Activated T-cell treated with anti-CD3 and anti-CD28 coated beads, Interleukin-2, amount 50 U/mL, for 24 hours (primary cell): ENCODE data around the gene ANKRD44.

Experiments used
- DNase-seq: peaks from one replicate; pipeline ENCODE4 v3.0.0-alpha.2; 2020
- H3K27ac Mint-ChIP-seq: 2 replicates; pipeline ENCODE4 v1.8.0; 2020; ENCODE audit warnings: mild to moderate bottlenecking, mixed read lengths
- H3K27me3 Mint-ChIP-seq: 2 replicates; pipeline ENCODE4 v1.8.0; 2020; ENCODE audit warnings: mixed read lengths
- H3K36me3 Mint-ChIP-seq: 2 replicates; pipeline ENCODE4 v1.8.0; 2020; ENCODE audit warnings: low read depth, mixed read lengths
- H3K4me1 Mint-ChIP-seq: 2 replicates; pipeline ENCODE4 v1.8.0; 2020; ENCODE audit warnings: low read depth, mixed read lengths
- H3K4me3 Mint-ChIP-seq: 2 replicates; pipeline ENCODE4 v1.8.0; 2020; ENCODE audit warnings: mild to moderate bottlenecking, moderate library complexity, mixed read lengths
- H3K9me3 Mint-ChIP-seq: 2 replicates; pipeline ENCODE4 v1.8.0; 2020; ENCODE audit warnings: mixed read lengths

ANKRD44 gene

DNA sequence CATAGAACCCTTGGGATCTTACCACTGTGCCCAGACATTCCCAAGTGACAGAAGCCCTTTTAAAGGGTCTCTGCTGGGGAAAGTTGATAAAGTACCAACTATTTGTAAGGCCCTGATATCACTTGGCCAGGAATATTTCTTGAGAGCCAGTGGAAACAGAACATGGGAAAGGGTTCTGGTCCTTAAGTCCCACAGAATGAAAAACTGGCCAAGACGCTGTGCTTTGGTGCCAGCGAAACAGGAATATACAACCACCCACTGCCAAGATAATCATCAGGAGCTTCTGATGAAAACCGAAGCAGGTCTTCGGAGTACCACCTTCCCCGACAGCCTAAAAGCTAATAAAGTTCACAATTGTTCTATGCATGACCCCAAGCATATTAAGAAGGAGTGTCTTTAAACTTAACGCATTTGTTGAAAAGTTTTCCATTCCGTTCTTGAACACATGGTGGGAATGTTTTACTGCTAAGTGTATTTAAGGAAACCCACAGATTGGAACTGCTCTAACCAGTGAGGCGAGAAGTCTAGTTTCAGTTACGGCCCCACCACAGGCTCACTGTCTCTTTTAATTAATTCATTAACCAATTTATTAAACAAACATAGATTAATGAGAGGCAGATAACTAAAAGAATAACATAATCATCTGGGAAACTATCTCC lies 152.6 kb downstream of the ANKRD44 start:
- H3K4me1 Mint-ChIP-seq, result peaks cover 89% of the 10 kb centered on the region
- no peak overlapping the region for H3K4me3 Mint-ChIP-seq
- H3K27ac Mint-ChIP-seq, result peak overlapping the region; percentile 96
- H3K9me3 Mint-ChIP-seq, result peaks cover 5% of the 10 kb centered on the region
- H3K36me3 Mint-ChIP-seq, result peaks cover 38% of the 10 kb centered on the region
- H3K27me3 Mint-ChIP-seq, result no peaks in the 10 kb centered on the region
- DNase-seq, result no peak

- no peak for DNase-seq
- Mint-ChIP-seq H3K36me3 (peaks cover 38% of the 10 kb centered on the region), H3K4me1 (peaks cover 89% of the 10 kb centered on the region), H3K27ac (peak overlapping the region; percentile 71), H3K27me3 (no peaks in the 10 kb centered on the region), H3K4me3 (no peak overlapping the region), H3K9me3 (peaks cover 5% of the 10 kb centered on the region)
Observed at GRCh38 chr2:197156771-197157170, 153.8 kb downstream of the ANKRD44 start.

DNA sequence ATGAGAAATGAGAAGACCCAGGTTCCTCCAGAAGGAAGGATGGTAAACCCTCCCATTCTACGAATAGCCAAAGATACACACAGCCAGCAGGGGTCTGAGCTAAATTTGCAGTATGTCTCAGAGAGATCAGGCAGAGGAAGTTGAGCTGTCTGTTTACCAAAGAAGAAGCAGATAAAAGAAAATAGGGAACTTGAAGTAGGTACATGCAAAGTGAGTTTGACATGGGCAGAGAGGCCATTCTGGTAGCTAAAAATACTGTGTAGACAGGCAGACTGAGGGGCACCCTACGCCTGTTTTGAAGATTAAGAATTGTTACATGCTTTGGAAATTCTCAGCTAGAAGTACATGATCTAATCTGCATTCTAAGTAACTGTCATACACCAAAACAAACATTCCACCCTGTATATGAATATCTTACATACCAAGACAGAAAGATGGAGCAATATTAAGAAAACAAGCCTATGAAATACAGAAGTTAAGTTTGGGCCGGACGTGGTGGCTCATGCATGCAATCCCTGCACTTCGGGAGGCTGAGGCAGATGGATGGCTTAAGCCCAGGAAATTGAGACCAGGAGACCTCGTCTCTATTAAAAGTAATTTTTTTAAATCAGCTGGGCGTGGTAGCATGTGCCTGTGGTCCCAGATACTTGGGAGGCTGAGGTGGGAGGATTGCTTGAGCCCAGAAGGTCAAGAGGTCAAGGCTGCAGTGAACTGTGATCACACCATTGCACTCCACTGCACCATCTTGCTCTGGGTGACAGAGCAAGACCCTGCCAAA lies 157.9 kb downstream of the ANKRD44 start:
- no peaks in the 10 kb centered on the region for H3K27me3 Mint-ChIP-seq
- no peak for DNase-seq
- H3K27ac Mint-ChIP-seq, result peak overlapping the region; percentile 93
- H3K36me3 Mint-ChIP-seq, result peaks cover 41% of the 10 kb centered on the region
- peaks cover 88% of the 10 kb centered on the region for H3K4me1 Mint-ChIP-seq
- H3K9me3 Mint-ChIP-seq, result peaks cover 5% of the 10 kb centered on the region
- H3K4me3 Mint-ChIP-seq, result peak overlapping the region; percentile 27

DNA sequence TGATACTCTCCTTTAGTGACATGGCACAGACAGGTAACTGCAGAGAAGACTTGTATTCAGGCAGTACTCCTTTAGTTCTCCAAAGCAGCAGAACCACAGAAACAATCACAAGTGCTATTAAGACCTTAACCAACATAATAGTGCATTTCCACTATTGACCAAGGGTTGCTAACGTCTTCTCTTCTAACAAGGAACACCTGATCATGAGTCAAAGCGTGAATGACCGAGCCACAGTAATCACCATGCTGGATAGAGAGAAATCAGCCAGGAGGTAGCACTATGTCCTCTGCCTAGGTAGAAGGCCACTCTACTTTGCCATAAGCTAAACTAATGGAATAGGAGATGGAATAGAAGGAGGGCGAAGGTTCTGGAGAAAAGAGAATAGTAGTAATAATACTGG lies 161.0 kb downstream of the ANKRD44 start:
- H3K4me1 Mint-ChIP-seq, result peaks cover 90% of the 10 kb centered on the region
- H3K27me3 Mint-ChIP-seq, result no peaks in the 10 kb centered on the region
- no peak for DNase-seq
- H3K9me3 Mint-ChIP-seq, result no peaks in the 10 kb centered on the region
- peaks cover 42% of the 10 kb centered on the region for H3K36me3 Mint-ChIP-seq
- H3K27ac Mint-ChIP-seq, result peak overlapping the region; percentile 68
- H3K4me3 Mint-ChIP-seq, result no peak overlapping the region

- no peaks in the 10 kb centered on the region for H3K27me3 Mint-ChIP-seq
- H3K36me3 Mint-ChIP-seq, result peaks cover 48% of the 10 kb centered on the region
- H3K4me3 Mint-ChIP-seq, result no peak overlapping the region
- DNase-seq, result no peak
- peak overlapping the region; percentile 86 for H3K27ac Mint-ChIP-seq
- H3K9me3 Mint-ChIP-seq, result no peaks in the 10 kb centered on the region
- H3K4me1 Mint-ChIP-seq, result peaks cover 83% of the 10 kb centered on the region
Observed at GRCh38 chr2:197148401-197148800, 162.2 kb downstream of the ANKRD44 start.

DNA sequence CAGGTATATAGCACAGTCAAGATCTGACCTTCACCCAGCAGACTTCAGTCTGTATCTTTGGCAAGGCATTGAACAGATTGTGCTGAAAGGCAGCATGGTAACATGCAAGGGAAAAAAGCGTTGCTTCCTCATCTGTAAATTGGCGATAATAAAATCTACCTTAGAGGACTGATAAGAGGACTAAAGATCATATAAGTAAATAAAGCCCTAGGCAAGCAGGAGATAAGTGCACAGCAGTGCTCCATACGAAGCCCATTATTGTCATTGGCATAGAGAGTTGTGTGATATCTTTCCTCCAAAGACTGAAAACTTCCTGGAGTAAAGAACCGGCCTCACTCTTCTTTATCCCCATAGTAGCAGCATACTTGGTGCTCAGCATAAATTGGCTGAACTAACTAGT lies 162.6 kb downstream of the ANKRD44 start:
- no peak for DNase-seq
- Mint-ChIP-seq H3K36me3 (peaks cover 48% of the 10 kb centered on the region), H3K27ac (peak overlapping the region; percentile 86), H3K4me1 (peaks cover 79% of the 10 kb centered on the region), H3K27me3 (no peaks in the 10 kb centered on the region), H3K9me3 (no peaks in the 10 kb centered on the region), H3K4me3 (no peak overlapping the region)

DNA sequence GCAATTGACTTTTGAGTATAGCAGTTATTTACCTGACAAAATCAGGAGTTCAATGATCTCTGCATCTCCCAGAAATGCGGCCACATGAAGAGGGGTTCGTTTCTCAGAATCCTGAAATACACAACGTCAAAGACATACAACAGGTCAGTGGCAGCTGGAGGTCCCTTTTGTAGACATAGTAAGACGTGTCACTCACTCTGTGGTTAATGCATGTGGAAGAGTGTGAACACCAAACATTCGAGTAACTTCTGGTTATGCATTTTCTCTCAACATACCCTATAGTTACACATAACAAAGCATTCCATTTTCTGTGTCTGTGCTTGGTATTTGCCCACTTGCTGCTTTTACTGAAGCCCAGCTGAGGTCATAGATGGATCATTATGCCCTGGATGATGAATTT lies 163.6 kb downstream of the ANKRD44 start:
- Mint-ChIP-seq H3K4me3 (no peak overlapping the region), H3K36me3 (peaks cover 56% of the 10 kb centered on the region), H3K4me1 (peaks cover 77% of the 10 kb centered on the region), H3K27me3 (no peaks in the 10 kb centered on the region), H3K9me3 (no peaks in the 10 kb centered on the region), H3K27ac (peak overlapping the region; percentile 86)
- DNase-seq, result no peak

- Mint-ChIP-seq H3K9me3 (no peaks in the 10 kb centered on the region), H3K27ac (peak overlapping the region; percentile 93), H3K36me3 (peaks cover 55% of the 10 kb centered on the region), H3K27me3 (no peaks in the 10 kb centered on the region), H3K4me3 (no peak overlapping the region), H3K4me1 (peaks cover 74% of the 10 kb centered on the region)
- no peak for DNase-seq
Observed at GRCh38 chr2:197145471-197146056, 165.0 kb downstream of the ANKRD44 start.

DNA sequence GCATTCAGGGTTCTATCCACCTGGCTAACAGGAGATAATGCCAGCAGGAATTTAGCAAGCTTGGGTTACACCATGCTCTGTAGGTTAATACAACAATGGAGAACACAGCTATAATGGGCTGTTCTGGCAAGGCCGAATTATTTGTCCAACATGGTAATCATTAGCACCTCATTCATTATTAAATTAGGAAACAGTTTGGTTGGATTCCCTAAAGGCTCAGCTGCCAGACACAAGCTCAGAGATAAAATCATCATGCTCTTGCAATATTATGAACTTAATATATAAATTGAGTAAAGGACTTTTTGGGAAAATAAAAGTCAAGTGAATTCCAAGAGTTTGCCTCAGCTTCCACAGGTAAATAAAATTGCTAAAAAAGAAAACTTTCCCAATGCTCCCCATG lies 166.4 kb downstream of the ANKRD44 start:
- Mint-ChIP-seq H3K4me3 (no peak overlapping the region), H3K9me3 (no peaks in the 10 kb centered on the region), H3K27me3 (no peaks in the 10 kb centered on the region), H3K27ac (peak overlapping the region; percentile 78), H3K4me1 (peaks cover 71% of the 10 kb centered on the region), H3K36me3 (peaks cover 55% of the 10 kb centered on the region)
- DNase-seq, result no peak

GRCh38 chr2:197141702-197142473 lies 168.7 kb downstream of the ANKRD44 start:
- no peaks in the 10 kb centered on the region for H3K27me3 Mint-ChIP-seq
- H3K4me3 Mint-ChIP-seq, result no peak overlapping the region
- DNase-seq, result no peak
- peaks cover 71% of the 10 kb centered on the region for H3K4me1 Mint-ChIP-seq
- peaks cover 55% of the 10 kb centered on the region for H3K36me3 Mint-ChIP-seq
- peak overlapping the region; percentile 84 for H3K27ac Mint-ChIP-seq
- no peaks in the 10 kb centered on the region for H3K9me3 Mint-ChIP-seq

- Mint-ChIP-seq H3K9me3 (no peaks in the 10 kb centered on the region), H3K27ac (peak overlapping the region; percentile 59), H3K4me1 (peaks cover 76% of the 10 kb centered on the region), H3K27me3 (no peaks in the 10 kb centered on the region), H3K4me3 (no peak overlapping the region), H3K36me3 (peaks cover 60% of the 10 kb centered on the region)
- DNase-seq, result no peak
Observed at GRCh38 chr2:197140045-197140444, 170.5 kb downstream of the ANKRD44 start.

- no peak overlapping the region for H3K4me3 Mint-ChIP-seq
- H3K9me3 Mint-ChIP-seq, result no peaks in the 10 kb centered on the region
- no peak for DNase-seq
- H3K27me3 Mint-ChIP-seq, result no peaks in the 10 kb centered on the region
- H3K4me1 Mint-ChIP-seq, result peaks cover 81% of the 10 kb centered on the region
- H3K27ac Mint-ChIP-seq, result peak overlapping the region; percentile 88
- peaks cover 58% of the 10 kb centered on the region for H3K36me3 Mint-ChIP-seq
Observed at GRCh38 chr2:197138506-197138905, 172.1 kb downstream of the ANKRD44 start.

DNA sequence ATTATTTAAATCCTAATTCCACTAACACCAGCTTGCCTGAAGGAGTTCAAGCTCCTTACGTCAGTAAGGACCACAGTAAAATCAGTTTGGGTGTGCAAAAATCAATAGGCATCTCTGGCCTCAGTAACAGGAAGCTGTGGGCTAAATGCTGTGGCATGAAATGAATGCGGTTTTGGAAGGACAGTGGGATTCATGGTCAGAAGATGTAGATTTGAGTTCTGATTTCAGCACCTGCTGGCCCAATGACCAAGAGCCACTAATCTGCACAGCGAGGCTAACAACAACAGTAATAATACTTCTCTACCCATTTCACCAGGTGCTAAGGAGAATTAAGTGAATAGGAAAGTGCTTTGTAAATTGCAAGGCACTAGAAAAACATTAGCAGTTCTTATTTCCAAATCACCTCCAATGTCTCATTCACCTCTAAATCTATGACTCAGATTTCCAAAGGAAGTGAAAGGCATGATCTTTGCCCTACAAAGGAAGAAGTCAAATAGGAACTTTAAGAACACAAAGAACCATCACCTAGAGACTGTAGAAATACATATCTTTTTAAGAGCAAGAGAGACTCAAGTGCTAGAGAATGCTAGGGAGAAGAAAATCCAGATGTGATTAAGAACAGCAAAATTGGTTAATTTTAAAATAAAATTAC lies 172.6 kb downstream of the ANKRD44 start:
- peaks cover 61% of the 10 kb centered on the region for H3K36me3 Mint-ChIP-seq
- H3K9me3 Mint-ChIP-seq, result no peaks in the 10 kb centered on the region
- no peaks in the 10 kb centered on the region for H3K27me3 Mint-ChIP-seq
- H3K27ac Mint-ChIP-seq, result peak overlapping the region; percentile 88
- DNase-seq, result no peak
- peaks cover 87% of the 10 kb centered on the region for H3K4me1 Mint-ChIP-seq
- H3K4me3 Mint-ChIP-seq, result peak overlapping the region; percentile 51

DNA sequence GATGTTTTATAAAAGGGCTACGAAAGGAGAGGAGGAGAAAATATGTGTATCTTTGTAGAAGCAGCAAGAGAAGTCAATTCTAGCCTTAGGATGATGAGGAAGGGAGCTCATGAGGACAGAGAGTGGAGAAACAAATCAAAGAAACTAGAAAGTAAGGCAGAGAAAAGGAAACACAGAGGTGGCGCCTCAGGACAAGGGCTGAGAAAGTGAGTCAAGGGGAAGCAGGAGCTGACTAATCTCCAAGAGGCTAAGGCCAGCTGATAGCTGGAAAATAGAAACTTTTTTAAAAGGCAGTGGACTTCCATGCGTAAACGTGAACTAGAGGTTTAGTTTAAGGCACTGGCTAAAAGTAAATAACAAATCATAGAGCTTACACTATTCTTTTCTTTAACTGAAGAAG lies 173.3 kb downstream of the ANKRD44 start:
- Mint-ChIP-seq H3K9me3 (no peaks in the 10 kb centered on the region), H3K27me3 (no peaks in the 10 kb centered on the region), H3K27ac (peak overlapping the region; percentile 88), H3K4me1 (peaks cover 89% of the 10 kb centered on the region), H3K36me3 (peaks cover 63% of the 10 kb centered on the region), H3K4me3 (peak overlapping the region; percentile 15)
- DNase-seq, result no peak
